Activated CD8-positive, alpha-beta memory T cell treated with anti-CD3 and anti-CD28 coated beads for 4 hours (primary cell): ENCODE results near the gene NR5A2.

Experiments
- DNase-seq, 2 donors: peaks; one replicate each; pipeline ENCODE4 v3.0.0-alpha.2; 2020; ENCODE audit warnings: low read depth in 2 of 2

NR5A2 gene

GRCh38 chr1:200035956-200036618 lies 8.6 kb downstream of the NR5A2 start:
- DNase-seq, result no peak

GRCh38 chr1:200036619-200037270 lies 9.2 kb downstream of the NR5A2 start:
- no peak for DNase-seq

GRCh38 chr1:200037501-200037900 lies 10.0 kb downstream of the NR5A2 start:
- DNase-seq, result no peak

GRCh38 chr1:200037904-200038303 lies 10.4 kb downstream of the NR5A2 start:
- no peak for DNase-seq

- no peak for DNase-seq
Measured at GRCh38 chr1:200038325-200038980, 10.9 kb downstream of the NR5A2 start.

GRCh38 chr1:200038981-200039848 lies 11.7 kb downstream of the NR5A2 start:
- no peak for DNase-seq

- DNase-seq, result no peak
Measured at GRCh38 chr1:200039849-200040474, 12.5 kb downstream of the NR5A2 start.

GRCh38 chr1:200040481-200041138 lies 13.1 kb downstream of the NR5A2 start:
- no peak for DNase-seq

- no peak for DNase-seq
Measured at GRCh38 chr1:200041337-200042118, 14.0 kb downstream of the NR5A2 start.

GRCh38 chr1:200042119-200042551 lies 14.6 kb downstream of the NR5A2 start:
- no peak for DNase-seq

GRCh38 chr1:200042552-200043335 lies 15.2 kb downstream of the NR5A2 start:
- DNase-seq, result no peak

GRCh38 chr1:200043336-200043668 lies 15.8 kb downstream of the NR5A2 start:
- DNase-seq, result no peak

- no peak for DNase-seq
Measured at GRCh38 chr1:200046115-200046514, 18.6 kb downstream of the NR5A2 start.

- DNase-seq, result no peak
Measured at GRCh38 chr1:200048244-200048643, 20.7 kb downstream of the NR5A2 start.

GRCh38 chr1:200049810-200050209 lies 22.3 kb downstream of the NR5A2 start:
- no peak for DNase-seq

- no peak for DNase-seq
Measured at GRCh38 chr1:200051620-200052019, 24.1 kb downstream of the NR5A2 start.

- DNase-seq, result no peak
Measured at GRCh38 chr1:200053091-200053490, 25.6 kb downstream of the NR5A2 start.

- DNase-seq, result no peak
Measured at GRCh38 chr1:200053646-200054045, 26.1 kb downstream of the NR5A2 start.

- DNase-seq, result no peak
Measured at GRCh38 chr1:200058341-200058740, 30.8 kb downstream of the NR5A2 start.

- no peak for DNase-seq
Measured at GRCh38 chr1:200062143-200062542, 34.6 kb downstream of the NR5A2 start.
